ENCODE results near the gene A2ML1. TPM values are rescaled to one million over a fixed set of nuclear protein-coding genes. Genes with fewer than 3 reads are reported as not detected.
"Not testable (repeated sequence)": the region's sequence is repeated elsewhere in the genome, so short reads cannot be mapped to it uniquely, and the experiment has no call there.

The A2ML1 gene
- 3.9 and 6.1 TPM in 2 replicates for total RNA-seq (2014; rRNA removed; shearing (Covaris generic))

DNA sequence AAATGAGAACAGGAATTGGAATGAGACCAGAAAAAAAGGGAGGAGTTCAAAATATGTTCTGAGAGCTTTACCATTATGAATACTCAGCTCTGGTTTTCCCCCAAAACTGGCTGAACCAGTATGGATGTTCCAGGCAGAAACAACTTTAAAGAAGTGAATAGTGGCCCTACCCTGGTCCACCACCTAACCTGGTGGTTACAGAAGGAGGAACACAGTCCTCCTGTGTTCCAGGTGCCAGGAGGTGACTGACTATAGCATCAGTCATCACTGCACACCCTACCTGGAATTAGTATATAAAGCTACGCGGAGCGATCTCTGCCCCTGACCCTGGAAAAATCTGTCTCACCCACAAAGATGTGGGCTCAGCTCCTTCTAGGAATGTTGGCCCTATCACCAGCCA is at the start of gene A2ML1:
A2ML1 (plus strand) TSS at position 324 of the 400 bp plus-strand sequence; CDS start at position 355, 31 bp downstream.
- Histone ChIP-seq H3K27me3 (ENCODE audit: control insufficient read depth, insufficient read depth, low read length) (no peaks in the 10 kb centered on the region), H3K36me3 (replicated peaks; ENCODE audit: control insufficient read depth, insufficient read depth, low read length) (no peaks in the 10 kb centered on the region), H3K4me3 (ENCODE audit: insufficient read depth, low read depth, low read length) (no peak within 1 kb of the TSS)
- DNase-seq: no peak

DNA sequence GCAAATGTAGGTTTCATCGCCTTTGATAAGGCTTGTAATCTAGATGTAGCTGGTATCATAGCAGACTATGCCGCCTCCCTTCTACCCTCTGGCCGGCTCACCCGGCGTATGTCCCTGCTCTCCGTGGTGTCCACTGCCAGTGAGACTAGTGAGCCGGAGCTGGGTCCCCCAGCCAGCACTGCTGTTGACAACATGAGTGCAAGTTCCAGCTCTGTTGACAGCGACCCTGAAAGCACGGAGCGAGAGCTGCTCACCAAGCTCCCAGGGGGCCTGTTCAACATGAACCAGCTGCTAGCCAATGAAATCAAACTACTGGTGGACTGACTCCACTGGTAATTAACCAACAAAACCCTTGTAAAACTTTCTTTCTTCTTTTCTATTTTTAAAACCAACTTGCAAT is 49.0 kb upstream of the A2ML1 start:
- Histone ChIP-seq H3K36me3 (replicated peaks; ENCODE audit: control insufficient read depth, insufficient read depth, low read length) (peaks cover 4% of the 10 kb centered on the region; the same call in 1 of the 2 replicates), H3K27me3 (ENCODE audit: control insufficient read depth, insufficient read depth, low read length) (no peaks in the 10 kb centered on the region), H3K4me3 (ENCODE audit: insufficient read depth, low read depth, low read length) (no peak overlapping the region)
- no peak for DNase-seq

DNA sequence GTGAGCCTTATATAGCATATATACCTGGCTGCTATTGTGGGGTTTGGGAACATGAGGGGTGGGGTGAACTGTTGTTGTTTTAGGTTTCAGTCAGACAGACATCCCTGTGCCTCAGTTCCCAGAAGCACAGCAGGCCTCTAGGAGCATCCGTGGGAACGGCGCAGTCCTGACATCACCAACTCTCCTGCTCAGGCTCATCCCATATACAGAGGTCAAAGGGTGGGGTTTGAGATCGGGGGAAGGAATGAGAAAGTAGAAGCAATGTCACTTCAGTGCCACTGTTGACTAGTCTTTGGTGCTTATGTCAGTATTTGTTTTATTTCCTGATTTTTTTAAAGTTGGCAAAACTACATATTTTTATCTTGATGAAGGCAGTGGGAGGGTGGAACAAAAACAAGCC is 43.1 kb upstream of the A2ML1 start:
- no peak overlapping the region for H3K4me3 ChIP-seq (ENCODE audit: insufficient read depth, low read depth, low read length)
- no peak for DNase-seq
- peaks cover 3% of the 10 kb centered on the region for H3K36me3 ChIP-seq (replicated peaks; ENCODE audit: control insufficient read depth, insufficient read depth, low read length)
- H3K27me3 ChIP-seq (ENCODE audit: control insufficient read depth, insufficient read depth, low read length): no peaks in the 10 kb centered on the region

- Histone ChIP-seq H3K27me3 (ENCODE audit: control insufficient read depth, insufficient read depth, low read length) (no peaks in the 10 kb centered on the region), H3K4me3 (ENCODE audit: insufficient read depth, low read depth, low read length) (no peak overlapping the region), H3K36me3 (replicated peaks; ENCODE audit: control insufficient read depth, insufficient read depth, low read length) (peaks cover 3% of the 10 kb centered on the region)
- DNase-seq: no peak
These were observed 42.6 kb upstream of the A2ML1 start for GRCh38 chr12:8779862-8780261.

- Histone ChIP-seq H3K4me3 (ENCODE audit: insufficient read depth, low read depth, low read length) (no peak overlapping the region), H3K27me3 (ENCODE audit: control insufficient read depth, insufficient read depth, low read length) (no peaks in the 10 kb centered on the region), H3K36me3 (replicated peaks; ENCODE audit: control insufficient read depth, insufficient read depth, low read length) (peaks cover 3% of the 10 kb centered on the region)
- DNase-seq: peak; percentile 58
These were observed 42.0 kb upstream of the A2ML1 start for GRCh38 chr12:8780389-8780788.

GRCh38 chr12:8781381-8782127 is 40.9 kb upstream of the A2ML1 start:
- DNase-seq: no peak
- no peak overlapping the region for H3K4me3 ChIP-seq (ENCODE audit: insufficient read depth, low read depth, low read length)
- H3K27me3 ChIP-seq (ENCODE audit: control insufficient read depth, insufficient read depth, low read length): no peaks in the 10 kb centered on the region
- H3K36me3 ChIP-seq (replicated peaks; ENCODE audit: control insufficient read depth, insufficient read depth, low read length): peaks cover 3% of the 10 kb centered on the region

DNA sequence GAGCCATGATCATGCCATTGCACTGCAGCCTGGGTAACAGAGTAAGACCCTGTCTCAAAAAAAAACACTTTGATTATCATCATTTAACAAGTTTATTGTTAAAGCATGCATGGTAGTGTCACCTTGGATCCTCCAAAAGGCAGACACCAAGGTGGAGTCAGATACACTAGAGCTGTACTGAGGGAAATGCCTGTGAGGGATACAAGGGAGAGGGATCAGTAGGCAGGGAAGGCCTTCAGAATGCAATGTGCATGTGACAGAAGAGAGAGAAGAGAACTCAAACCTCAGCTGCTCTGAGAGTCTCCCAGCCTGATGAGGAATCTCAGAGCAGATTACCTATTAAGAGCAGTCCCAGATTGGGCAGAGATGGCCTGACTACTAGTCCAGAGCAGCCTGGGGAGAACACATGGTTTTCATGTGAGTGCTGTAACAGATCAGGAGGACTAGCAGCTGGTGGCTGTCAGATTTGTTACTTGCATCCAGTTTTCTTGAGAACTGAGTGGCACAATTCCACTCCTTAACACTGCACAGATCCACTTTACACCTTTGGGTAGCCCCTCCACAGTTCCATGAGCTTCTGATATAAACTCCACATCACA is 38.0 kb upstream of the A2ML1 start:
- peaks cover 2% of the 10 kb centered on the region for H3K36me3 ChIP-seq (replicated peaks; ENCODE audit: control insufficient read depth, insufficient read depth, low read length)
- H3K4me3 ChIP-seq (ENCODE audit: insufficient read depth, low read depth, low read length): no peak overlapping the region
- H3K27me3 ChIP-seq (ENCODE audit: control insufficient read depth, insufficient read depth, low read length): no peaks in the 10 kb centered on the region
- DNase-seq: no peak

DNA sequence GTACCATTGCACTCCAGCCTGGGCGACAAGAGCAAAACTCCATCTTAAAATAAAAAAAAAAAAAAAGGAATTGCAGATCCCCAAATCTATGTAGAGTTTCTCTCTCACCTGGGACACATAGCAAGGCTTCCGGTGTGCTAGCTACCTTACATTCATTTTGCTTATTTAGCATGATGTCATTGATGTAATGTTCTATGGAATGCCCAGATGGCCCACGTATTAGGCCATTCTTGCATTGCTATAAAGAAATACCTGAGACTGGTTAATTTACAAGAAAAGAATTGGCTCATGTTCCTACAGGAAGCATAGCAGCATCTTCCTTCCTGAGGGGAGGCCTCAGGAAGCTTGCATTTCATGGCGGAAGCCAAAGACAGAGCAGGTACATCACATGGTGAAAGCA is 36.9 kb upstream of the A2ML1 start:
- no peak for DNase-seq
- Histone ChIP-seq H3K27me3 (ENCODE audit: control insufficient read depth, insufficient read depth, low read length) (no peaks in the 10 kb centered on the region), H3K4me3 (ENCODE audit: insufficient read depth, low read depth, low read length) (no peak overlapping the region), H3K36me3 (replicated peaks; ENCODE audit: control insufficient read depth, insufficient read depth, low read length) (peaks cover 3% of the 10 kb centered on the region)

GRCh38 chr12:8787206-8787605 is 35.2 kb upstream of the A2ML1 start:
- not testable (repeated sequence) for H3K27me3 ChIP-seq (ENCODE audit: control insufficient read depth, insufficient read depth, low read length); H3K4me3 ChIP-seq (ENCODE audit: insufficient read depth, low read depth, low read length); DNase-seq
- H3K36me3 ChIP-seq (replicated peaks; ENCODE audit: control insufficient read depth, insufficient read depth, low read length): peaks cover 10% of the 10 kb centered on the region

- DNase-seq; H3K27me3 ChIP-seq (ENCODE audit: control insufficient read depth, insufficient read depth, low read length): not testable (repeated sequence)
- Histone ChIP-seq H3K4me3 (ENCODE audit: insufficient read depth, low read depth, low read length) (peak overlapping the region; percentile 61), H3K36me3 (replicated peaks; ENCODE audit: control insufficient read depth, insufficient read depth, low read length) (peaks cover 11% of the 10 kb centered on the region)
These were observed 33.7 kb upstream of the A2ML1 start for GRCh38 chr12:8788706-8789105.

- Histone ChIP-seq H3K4me3 (ENCODE audit: insufficient read depth, low read depth, low read length) (peak overlapping the region; percentile 61), H3K36me3 (replicated peaks; ENCODE audit: control insufficient read depth, insufficient read depth, low read length) (peaks cover 15% of the 10 kb centered on the region)
- H3K27me3 ChIP-seq (ENCODE audit: control insufficient read depth, insufficient read depth, low read length); DNase-seq: not testable (repeated sequence)
These were observed 32.9 kb upstream of the A2ML1 start for GRCh38 chr12:8789341-8790013.

DNA sequence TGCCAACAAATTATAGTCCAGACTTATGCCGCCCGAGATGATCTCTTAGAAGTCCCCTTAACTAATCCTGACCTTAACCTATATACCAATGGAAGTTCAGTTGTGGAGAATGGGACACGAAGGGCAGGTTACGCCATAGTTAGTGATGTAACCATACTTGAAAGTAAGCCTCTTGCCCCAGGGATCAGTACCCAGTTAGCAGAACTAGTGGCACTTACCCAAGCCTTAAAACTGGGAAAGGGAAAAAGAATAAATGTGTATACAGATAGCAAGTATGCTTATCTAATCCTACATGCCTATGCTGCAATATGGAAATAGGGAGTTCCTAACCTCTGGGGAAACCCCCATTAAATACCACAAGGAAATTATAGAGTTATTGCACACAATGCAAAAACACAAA is 29.2 kb upstream of the A2ML1 start:
- peaks cover 15% of the 10 kb centered on the region for H3K36me3 ChIP-seq (replicated peaks; ENCODE audit: control insufficient read depth, insufficient read depth, low read length)
- DNase-seq; H3K4me3 ChIP-seq (ENCODE audit: insufficient read depth, low read depth, low read length); H3K27me3 ChIP-seq (ENCODE audit: control insufficient read depth, insufficient read depth, low read length): not testable (repeated sequence)

- not testable (repeated sequence) for H3K4me3 ChIP-seq (ENCODE audit: insufficient read depth, low read depth, low read length); DNase-seq
- peaks cover 14% of the 10 kb centered on the region for H3K36me3 ChIP-seq (replicated peaks; ENCODE audit: control insufficient read depth, insufficient read depth, low read length)
These were observed 27.8 kb upstream of the A2ML1 start for GRCh38 chr12:8794611-8795010.

DNA sequence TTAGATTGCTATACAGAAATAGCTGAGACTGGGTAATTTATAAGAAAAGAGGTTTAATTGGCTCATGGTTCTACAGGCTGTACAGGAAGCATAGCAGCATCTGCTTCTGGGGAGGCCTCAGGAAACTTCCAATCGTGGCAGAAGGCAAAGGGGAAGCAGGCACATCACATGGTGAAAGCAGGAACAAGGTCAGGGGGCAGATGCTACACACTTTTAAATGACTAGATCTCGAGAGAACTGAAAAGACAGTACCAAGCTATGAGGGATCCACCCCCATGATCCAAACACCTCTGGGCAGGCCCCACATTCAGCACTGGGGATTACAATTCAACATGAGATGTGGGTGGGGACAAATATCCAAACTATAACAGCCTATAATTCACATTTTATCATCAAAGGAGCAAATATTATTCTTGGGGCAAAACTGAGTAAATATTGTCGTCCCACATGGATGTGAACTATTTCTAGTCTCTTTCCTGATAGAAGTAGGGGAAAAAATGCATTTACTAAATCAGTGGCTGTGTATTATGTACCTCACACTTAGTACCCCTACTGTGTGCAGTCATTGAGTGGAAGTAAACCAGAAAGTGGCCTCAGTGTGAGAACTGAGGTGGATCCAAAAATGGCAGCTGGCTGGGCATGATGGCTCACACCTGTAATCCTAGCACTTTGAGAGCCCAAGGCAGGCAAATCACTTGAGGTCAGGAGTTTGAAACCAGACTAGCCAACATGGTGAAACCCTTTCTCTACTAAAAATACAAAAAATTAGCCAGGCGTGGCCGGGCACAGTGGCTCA is 25.4 kb upstream of the A2ML1 start:
- no peak for DNase-seq
- peaks cover 8% of the 10 kb centered on the region for H3K36me3 ChIP-seq (replicated peaks; ENCODE audit: control insufficient read depth, insufficient read depth, low read length)

More at GRCh38 chr12:8794611-8795010, 27.8 kb upstream of the A2ML1 start:
- H3K27me3 ChIP-seq (ENCODE audit: control insufficient read depth, insufficient read depth, low read length): not testable (repeated sequence)

More for the DNA sequence above, 25.4 kb upstream of the A2ML1 start:
- no peaks in the 10 kb centered on the region for H3K27me3 ChIP-seq (ENCODE audit: control insufficient read depth, insufficient read depth, low read length)
- no peak overlapping the region for H3K4me3 ChIP-seq (ENCODE audit: insufficient read depth, low read depth, low read length)

Measured in H7 (cell line).